Measurements from ENCODE around the gene HEMGN. TPM values are rescaled to one million over a fixed set of nuclear protein-coding genes. Genes with fewer than 3 reads are reported as not detected.

HEMGN gene
- total and polyA plus RNA-seq, 2 of the 13 experiments (the other 11 are each of a cell fraction or from before 2014, with no cell fraction given), result not detected

- peak; percentile 96 for TF ChIP-seq ARID4A (CRISPR knock-in tag; IDR thresholded peaks at IDR 0.05; ENCODE audit: borderline replicate concordance)
- no peak for TF ChIP-seq PHB2 (IDR thresholded peaks at IDR 0.05; ENCODE audit: partially characterized antibody)
- peak; percentile 96 for TF ChIP-seq TARDBP (CRISPR knock-in tag; IDR thresholded peaks at IDR 0.05)
- TF ChIP-seq HOMEZ (CRISPR knock-in tag; IDR thresholded peaks at IDR 0.05; ENCODE audit: low read depth), result no peak
- TF ChIP-seq E2F5 (CRISPR knock-in tag; conservative IDR thresholded peaks at IDR 0.05), result peak; percentile 29; the same call in 1 of the 2 replicates
- no peak for TF ChIP-seq ZMAT5 (CRISPR knock-in tag; IDR thresholded peaks at IDR 0.05; ENCODE audit: borderline replicate concordance, low read depth)
- TF ChIP-seq MTA1 (CRISPR knock-in tag; IDR thresholded peaks at IDR 0.05; ENCODE audit: borderline replicate concordance), result peak; percentile 69; the same call in 1 of the 2 replicates
- peak in 1 of 2 experiments; percentile 39; a peak in 1 of 4 replicates for TF ChIP-seq EP300 (IDR thresholded peaks at IDR 0.05; ENCODE audit: low read depth in 2 of 2, low read length in 2 of 2)
- TF ChIP-seq EP300 (CRISPR knock-in tag; IDR thresholded peaks at IDR 0.05; ENCODE audit: borderline replicate concordance), result peak; percentile 63; the same call in 1 of the 2 replicates
- 0 out of 2 replicates have a peak, but pooled peaks have one; percentile 40 for TF ChIP-seq ZBTB8A (CRISPR knock-in tag; IDR thresholded peaks at IDR 0.05; ENCODE audit: borderline replicate concordance, low read depth)
- TF ChIP-seq PAF1 (CRISPR knock-in tag; IDR thresholded peaks at IDR 0.05), result no peak; the same call in 1 of the 2 replicates
- no peak; the same call in none of the 2 replicates for TF ChIP-seq ZNF446 (CRISPR knock-in tag; IDR thresholded peaks at IDR 0.05)
- peak; percentile 63 for TF ChIP-seq HNRNPLL (IDR thresholded peaks at IDR 0.05; ENCODE audit: low read depth, low read length, poor library complexity, severe bottlenecking)
- TF ChIP-seq ATM (IDR thresholded peaks at IDR 0.05; ENCODE audit: borderline replicate concordance), result no peak
- TF ChIP-seq SCMH1 (CRISPR knock-in tag; IDR thresholded peaks at IDR 0.05; ENCODE audit: borderline replicate concordance), result no peak
- peak; percentile 99 for TF ChIP-seq ZNF598 (CRISPR knock-in tag; IDR thresholded peaks at IDR 0.05; ENCODE audit: borderline replicate concordance)
- TF ChIP-seq ZNF292 (CRISPR knock-in tag; IDR thresholded peaks at IDR 0.05; ENCODE audit: borderline replicate concordance, low read depth), result 0 out of 2 replicates have a peak, but pooled peaks have one; percentile 14
- no peak for TF ChIP-seq MATR3 (CRISPR knock-in tag; IDR thresholded peaks at IDR 0.05)
- no peak for TF ChIP-seq KLF13 (CRISPR knock-in tag; IDR thresholded peaks at IDR 0.05)
- 0 out of 2 replicates have a peak, but pooled peaks have one; percentile 32 for TF ChIP-seq ZNF576 (CRISPR knock-in tag; IDR thresholded peaks at IDR 0.05)
- no peak for TF ChIP-seq SMARCE1 (IDR thresholded peaks at IDR 0.05; ENCODE audit: borderline replicate concordance)
- TF ChIP-seq ZNF672 (CRISPR knock-in tag; IDR thresholded peaks at IDR 0.05), result no peak
These were observed 15.8 kb downstream of the HEMGN start, which contains the start of gene TRMO (continued) for GRCh38 chr9:97921959-97922724.
